ENCODE results near the gene SERP2. TPM values are rescaled to one million over a fixed set of nuclear protein-coding genes. Genes with fewer than 3 reads are reported as not detected.

SERP2 gene
- total RNA-seq, 1 experiment from 2014 or later: not detected

GRCh38 chr13:44433863-44434765, 60.5 kb downstream of the SERP2 start:
- DNase-seq: no peak
- CTCF ChIA-PET: no interaction called here
- Mint-ChIP-seq H3K4me3 (ENCODE audit: low read depth, unreplicated experiment) (peak overlapping the region; percentile 71), H3K9me3 (ENCODE audit: low read depth, unreplicated experiment) (no peaks in the 10 kb centered on the region), H3K27me3 (ENCODE audit: unreplicated experiment) (no peaks in the 10 kb centered on the region), H3K27ac (ENCODE audit: unreplicated experiment) (no peak overlapping the region), H3K4me1 (ENCODE audit: low read depth, unreplicated experiment) (peaks cover 29% of the 10 kb centered on the region), H3K36me3 (ENCODE audit: insufficient read depth, unreplicated experiment) (peaks cover 50% of the 10 kb centered on the region)
- TSS peak; percentile 13 for BruUV-seq (replicated peaks)
- intact Hi-C loops (cut with micrococcal nuclease; ENCODE audit: unreplicated experiment): no loop called here
- TF ChIP-seq CTCF (IDR thresholded peaks at IDR 0.05; ENCODE audit: unreplicated experiment): no peak

- Mint-ChIP-seq H3K36me3 (ENCODE audit: insufficient read depth, unreplicated experiment) (peaks cover 50% of the 10 kb centered on the region), H3K27ac (ENCODE audit: unreplicated experiment) (peak overlapping the region; percentile 92), H3K27me3 (ENCODE audit: unreplicated experiment) (no peaks in the 10 kb centered on the region), H3K4me3 (ENCODE audit: low read depth, unreplicated experiment) (peak overlapping the region; percentile 71), H3K9me3 (ENCODE audit: low read depth, unreplicated experiment) (no peaks in the 10 kb centered on the region), H3K4me1 (ENCODE audit: low read depth, unreplicated experiment) (peaks cover 29% of the 10 kb centered on the region)
- BruUV-seq (replicated peaks): no TSS peak
- no peak for TF ChIP-seq CTCF (IDR thresholded peaks at IDR 0.05; ENCODE audit: unreplicated experiment)
- intact Hi-C loops (cut with micrococcal nuclease; ENCODE audit: unreplicated experiment): loop anchor here (5.0 kb wide), 5 partner anchors 38 to 292 kb away; no protein-coding TSS in a partner anchor
- DNase-seq: no peak
- CTCF ChIA-PET: interaction anchor here (0.6 to 0.9 kb wide), 4 partner anchors 124 to 383 kb away, joined by 3 to 5 read pairs (median 4); no protein-coding TSS in a partner anchor
Measured at GRCh38 chr13:44434766-44435141, 61.1 kb downstream of the SERP2 start.

- DNase-seq: peak; percentile 86
- peak overlapping the region; percentile 71 for H3K4me3 Mint-ChIP-seq (ENCODE audit: low read depth, unreplicated experiment)
- H3K9me3 Mint-ChIP-seq (ENCODE audit: low read depth, unreplicated experiment): no peaks in the 10 kb centered on the region
- no peak for TF ChIP-seq CTCF (IDR thresholded peaks at IDR 0.05; ENCODE audit: unreplicated experiment)
- CTCF ChIA-PET: interaction anchor here (0.6 to 0.9 kb wide), 9 partner anchors 10 to 392 kb away, joined by 3 to 9 read pairs (median 3); no protein-coding TSS in a partner anchor
- TSS peak; percentile 99 for BruUV-seq (replicated peaks)
- peaks cover 29% of the 10 kb centered on the region for H3K4me1 Mint-ChIP-seq (ENCODE audit: low read depth, unreplicated experiment)
- intact Hi-C loops (cut with micrococcal nuclease; ENCODE audit: unreplicated experiment): loop anchor here (5.0 kb wide), 5 partner anchors 37 to 293 kb away; no protein-coding TSS in a partner anchor
- peak overlapping the region; percentile 92 for H3K27ac Mint-ChIP-seq (ENCODE audit: unreplicated experiment)
- peaks cover 50% of the 10 kb centered on the region for H3K36me3 Mint-ChIP-seq (ENCODE audit: insufficient read depth, unreplicated experiment)
- no peaks in the 10 kb centered on the region for H3K27me3 Mint-ChIP-seq (ENCODE audit: unreplicated experiment)
Measured at GRCh38 chr13:44435142-44435918, 61.7 kb downstream of the SERP2 start.

- peaks cover 24% of the 10 kb centered on the region for H3K4me1 Mint-ChIP-seq (ENCODE audit: low read depth, unreplicated experiment)
- H3K27ac Mint-ChIP-seq (ENCODE audit: unreplicated experiment): peak overlapping the region; percentile 92
- H3K27me3 Mint-ChIP-seq (ENCODE audit: unreplicated experiment): no peaks in the 10 kb centered on the region
Measured at GRCh38 chr13:44435919-44436510, 62.4 kb downstream of the SERP2 start.

More at GRCh38 chr13:44435919-44436510, 62.4 kb downstream of the SERP2 start:
- no peaks in the 10 kb centered on the region for H3K9me3 Mint-ChIP-seq (ENCODE audit: low read depth, unreplicated experiment)
- TSS peak; percentile 88 for BruUV-seq (replicated peaks)
- intact Hi-C loops (cut with micrococcal nuclease; ENCODE audit: unreplicated experiment): loop anchor here (5.0 kb wide), 5 partner anchors 36 to 294 kb away; no protein-coding TSS in a partner anchor
- no peak for DNase-seq
- H3K36me3 Mint-ChIP-seq (ENCODE audit: insufficient read depth, unreplicated experiment): peaks cover 47% of the 10 kb centered on the region
- H3K4me3 Mint-ChIP-seq (ENCODE audit: low read depth, unreplicated experiment): peak overlapping the region; percentile 71
- TF ChIP-seq CTCF (IDR thresholded peaks at IDR 0.05; ENCODE audit: unreplicated experiment): no peak
- CTCF ChIA-PET: interaction anchor here (1.4 to 2.1 kb wide), 2 partner anchors 204 to 367 kb away, joined by 3 to 8 read pairs; no protein-coding TSS in a partner anchor
